ENCODE measurements around the gene MEIS3.

DNA sequence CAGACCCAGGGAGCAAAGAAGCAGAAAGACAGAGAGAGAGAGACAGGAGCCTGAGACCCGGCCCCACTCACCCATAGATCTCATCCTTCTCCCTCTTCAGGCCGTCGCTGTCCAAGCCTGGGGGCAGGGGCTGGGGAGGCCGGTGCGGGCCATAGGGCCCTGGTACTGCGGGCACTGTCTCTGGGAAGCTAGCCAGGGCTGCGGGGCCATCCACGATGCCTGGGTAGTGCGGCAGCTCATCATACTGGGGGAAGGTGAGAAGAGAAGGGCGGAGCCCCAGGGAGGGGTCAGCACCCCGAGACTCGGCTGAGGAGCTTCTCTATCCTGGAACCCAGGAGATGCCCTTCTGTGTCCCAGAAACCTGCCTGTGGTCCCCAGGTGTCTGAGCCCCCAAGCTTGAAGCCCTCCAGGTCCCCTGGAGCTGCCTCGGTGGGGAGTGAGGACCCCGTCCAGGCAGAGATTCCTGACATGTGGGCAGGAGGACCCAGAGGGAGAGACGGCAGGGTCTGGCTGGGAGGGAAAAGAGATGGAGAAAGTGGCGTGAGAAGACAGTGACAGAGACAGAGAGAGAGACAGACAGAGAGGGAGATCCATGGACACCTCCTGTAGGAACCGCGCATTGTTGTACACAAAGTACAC is 2.1 kb downstream of the MEIS3 start:
- TF ChIP-seq, protein P1, sequence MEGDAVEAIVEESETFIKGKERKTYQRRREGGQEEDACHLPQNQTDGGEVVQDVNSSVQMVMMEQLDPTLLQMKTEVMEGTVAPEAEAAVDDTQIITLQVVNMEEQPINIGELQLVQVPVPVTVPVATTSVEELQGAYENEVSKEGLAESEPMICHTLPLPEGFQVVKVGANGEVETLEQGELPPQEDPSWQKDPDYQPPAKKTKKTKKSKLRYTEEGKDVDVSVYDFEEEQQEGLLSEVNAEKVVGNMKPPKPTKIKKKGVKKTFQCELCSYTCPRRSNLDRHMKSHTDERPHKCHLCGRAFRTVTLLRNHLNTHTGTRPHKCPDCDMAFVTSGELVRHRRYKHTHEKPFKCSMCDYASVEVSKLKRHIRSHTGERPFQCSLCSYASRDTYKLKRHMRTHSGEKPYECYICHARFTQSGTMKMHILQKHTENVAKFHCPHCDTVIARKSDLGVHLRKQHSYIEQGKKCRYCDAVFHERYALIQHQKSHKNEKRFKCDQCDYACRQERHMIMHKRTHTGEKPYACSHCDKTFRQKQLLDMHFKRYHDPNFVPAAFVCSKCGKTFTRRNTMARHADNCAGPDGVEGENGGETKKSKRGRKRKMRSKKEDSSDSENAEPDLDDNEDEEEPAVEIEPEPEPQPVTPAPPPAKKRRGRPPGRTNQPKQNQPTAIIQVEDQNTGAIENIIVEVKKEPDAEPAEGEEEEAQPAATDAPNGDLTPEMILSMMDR (IDR thresholded peaks at IDR 0.05; ENCODE audit: low read length) = no peak
- no peak for TF ChIP-seq EZH2 (IDR thresholded peaks at IDR 0.05; ENCODE audit: borderline replicate concordance, low read length)

Measured in OCI-LY1 (cell line).